NCI-H2081 treated with DMSO at 0.1 percent for 48 hours (cell line): ENCODE data around the gene LRBA.
A peak's percentile ranks its signal among the peaks of the same experiment; 100 is the strongest.

ENCODE experiments used
- DNase-seq: peaks from one replicate; lab custom pipeline; 2025; lab: John Stamatoyannopoulos, UW

The LRBA gene

DNA sequence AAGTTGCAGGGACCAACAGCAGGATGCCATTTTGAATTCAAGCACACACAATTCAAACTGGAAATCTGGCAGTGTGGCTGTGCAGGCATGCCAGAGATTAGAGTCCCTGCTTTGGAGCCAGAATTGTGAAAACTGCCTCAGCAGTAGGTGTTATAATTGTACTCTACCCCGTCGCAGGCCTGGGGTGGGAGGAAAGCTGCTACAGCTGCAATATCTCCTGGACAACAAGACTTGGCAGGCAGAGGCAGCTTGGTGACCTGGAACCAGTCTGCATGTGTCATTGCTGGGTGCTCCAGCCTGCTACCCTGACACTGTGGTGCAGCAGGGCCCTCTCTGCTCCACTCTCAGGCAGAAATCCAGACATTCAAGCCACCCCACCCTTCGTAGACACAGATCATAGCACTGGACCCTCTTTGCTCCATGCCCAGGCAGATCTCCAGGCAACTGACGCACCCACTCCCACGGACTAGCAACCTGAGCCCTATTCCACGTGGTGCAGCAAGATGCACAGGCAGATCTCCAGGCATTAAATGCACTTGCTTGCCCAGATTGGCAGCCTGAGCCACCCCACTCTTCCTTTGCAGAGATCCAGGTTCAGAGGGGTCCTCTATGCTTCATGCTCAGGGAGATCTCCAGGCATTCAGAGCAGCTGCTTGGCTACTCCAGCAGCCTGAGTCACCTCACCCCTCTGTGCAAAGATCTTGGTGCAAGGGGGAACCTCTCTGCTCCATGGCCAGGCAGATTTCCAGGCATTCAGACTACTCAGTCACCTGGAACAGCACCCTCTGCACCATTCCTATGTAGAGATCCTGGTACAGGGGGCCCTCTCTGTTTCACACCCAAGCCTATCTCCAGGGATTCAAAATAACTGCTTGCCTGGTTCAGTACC, 140.5 kb downstream of the LRBA start:
- DNase-seq: no peak

DNA sequence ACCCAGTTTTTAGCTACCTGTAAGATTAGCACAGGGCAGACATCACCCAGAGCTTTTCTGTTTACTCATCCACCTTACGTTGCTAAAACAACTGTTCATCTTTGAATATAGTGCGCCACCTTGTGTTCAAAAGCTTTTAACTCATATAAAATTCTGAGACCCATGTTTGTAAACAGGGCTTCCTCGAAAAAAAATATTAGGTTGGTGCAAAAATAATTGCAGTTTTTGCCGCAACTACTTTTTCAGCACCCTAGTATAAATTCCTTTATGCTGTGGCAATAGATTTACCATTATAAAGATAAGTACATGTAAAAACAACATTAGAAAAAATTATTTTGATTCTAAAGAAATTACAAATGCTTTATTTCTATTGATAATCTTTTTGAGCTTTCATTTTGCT, 147.9 kb downstream of the LRBA start:
- peak; percentile 24 for DNase-seq

DNA sequence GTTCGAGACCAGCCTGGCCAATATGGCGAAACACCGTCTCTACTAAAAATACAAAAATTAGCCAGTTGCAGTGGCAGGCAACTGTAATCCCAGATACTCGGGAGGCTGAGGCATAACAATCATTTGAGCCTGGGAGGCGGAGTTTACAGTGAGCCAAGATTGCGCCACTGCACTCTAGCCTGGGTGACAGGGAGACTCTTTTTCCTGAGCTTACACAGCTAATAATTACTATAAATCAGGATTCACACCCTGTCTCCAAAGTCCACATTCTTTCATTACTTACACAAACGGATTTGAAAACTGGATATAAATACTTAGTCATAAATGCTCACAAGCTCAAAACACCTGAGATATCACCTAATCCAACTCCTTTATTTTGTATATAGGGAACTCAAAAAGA, 151.6 kb downstream of the LRBA start:
- no peak for DNase-seq

DNA sequence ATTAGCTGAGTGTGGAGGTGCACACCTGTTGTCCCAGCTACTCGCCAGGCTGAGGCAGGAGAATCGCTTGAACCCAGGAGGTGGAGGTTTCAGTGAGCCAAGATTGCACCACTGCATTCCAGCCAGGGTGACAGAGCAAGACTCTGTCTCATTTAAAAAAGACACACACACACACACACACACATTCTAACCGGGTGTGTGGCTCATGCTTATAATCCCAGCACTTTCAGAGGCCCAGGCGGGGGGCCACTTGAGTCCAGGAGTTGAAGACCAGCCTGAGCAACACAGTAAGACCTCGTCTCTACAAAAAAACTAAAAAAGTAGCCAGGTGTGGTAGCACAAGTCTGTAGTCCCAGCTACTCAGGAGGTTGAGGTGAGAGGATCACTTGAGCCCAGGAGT, 152.3 kb downstream of the LRBA start:
- DNase-seq: no peak

DNA sequence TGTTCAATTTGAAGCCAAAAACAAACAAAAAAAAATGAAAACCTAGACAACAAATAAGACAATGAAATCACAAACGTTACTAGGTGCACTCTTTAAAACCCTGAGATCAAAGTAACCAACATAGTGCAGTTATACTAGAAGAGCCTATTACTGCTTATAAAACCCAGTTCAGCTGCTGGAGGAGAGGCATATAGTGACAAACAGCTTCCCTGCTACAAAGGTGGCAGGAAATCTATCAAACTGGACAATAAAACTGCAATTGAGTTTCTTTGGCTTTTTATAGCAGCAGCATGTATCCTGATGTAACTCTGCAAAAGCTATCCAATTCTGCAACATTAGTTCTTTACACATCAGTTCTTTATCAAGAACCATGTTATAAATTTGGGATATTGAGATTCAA, 155.6 kb downstream of the LRBA start:
- DNase-seq: no peak

DNA sequence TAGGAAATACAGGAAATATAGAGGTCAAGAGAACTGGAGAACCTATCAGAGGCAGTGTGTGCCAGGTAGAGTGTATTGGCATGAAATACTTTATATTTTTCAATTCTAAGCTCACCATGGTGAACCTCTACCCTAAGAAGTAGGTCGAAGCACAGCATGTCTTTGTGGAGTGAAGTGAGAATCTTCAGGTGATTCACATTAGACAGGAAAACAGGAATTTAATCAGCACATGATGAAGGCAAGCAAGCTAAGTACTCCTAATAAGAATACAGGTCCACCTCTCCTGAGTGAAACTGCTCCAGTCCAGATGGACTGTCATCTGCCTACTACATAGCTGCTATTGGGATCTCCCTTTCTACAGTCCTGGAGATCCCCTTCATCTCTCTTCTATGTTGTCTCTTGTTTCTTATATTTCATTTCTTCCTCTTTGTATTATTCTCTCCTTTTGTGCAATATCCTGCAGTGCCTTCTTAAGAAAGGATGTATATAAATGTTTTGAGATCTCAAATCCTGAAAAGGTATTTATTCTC, 159.0 kb downstream of the LRBA start:
- no peak for DNase-seq

DNA sequence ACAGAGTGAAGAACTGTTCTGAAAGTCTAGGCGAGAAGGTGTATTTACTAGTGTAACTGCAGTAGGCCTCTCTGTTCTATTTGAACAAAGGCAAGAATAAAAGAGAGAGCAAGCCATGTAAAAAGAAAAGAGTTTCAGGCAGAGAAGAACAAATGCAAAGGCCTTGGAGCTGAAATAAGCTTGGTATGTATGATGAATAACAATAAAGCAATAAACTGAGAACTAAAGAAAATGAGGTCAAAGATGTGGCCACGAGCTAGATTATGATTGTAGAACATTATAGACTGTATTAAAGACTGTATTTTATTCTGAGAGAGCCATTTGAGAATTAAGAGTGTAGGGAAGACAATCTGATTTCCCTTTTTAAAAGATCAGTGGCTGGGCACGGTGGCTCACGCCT, 160.5 kb downstream of the LRBA start:
- no peak for DNase-seq

DNA sequence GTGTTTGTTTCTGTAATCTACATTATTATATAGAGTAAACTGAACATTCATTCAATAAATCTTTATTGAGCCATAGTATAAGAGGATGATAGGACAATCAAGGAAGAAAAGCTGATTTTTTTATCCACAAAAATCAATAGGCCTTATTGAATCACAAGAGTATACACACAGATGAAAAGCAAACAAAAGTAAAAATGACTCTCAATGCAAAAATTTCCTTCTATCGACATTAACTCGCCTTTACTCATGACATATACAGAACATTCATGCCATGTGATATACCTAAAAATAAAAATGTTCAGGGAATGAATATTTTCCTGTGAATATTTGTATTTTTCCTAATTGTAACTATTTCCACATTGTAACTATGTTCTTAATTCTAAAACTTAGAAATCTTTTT, 161.2 kb downstream of the LRBA start:
- DNase-seq: no peak

DNA sequence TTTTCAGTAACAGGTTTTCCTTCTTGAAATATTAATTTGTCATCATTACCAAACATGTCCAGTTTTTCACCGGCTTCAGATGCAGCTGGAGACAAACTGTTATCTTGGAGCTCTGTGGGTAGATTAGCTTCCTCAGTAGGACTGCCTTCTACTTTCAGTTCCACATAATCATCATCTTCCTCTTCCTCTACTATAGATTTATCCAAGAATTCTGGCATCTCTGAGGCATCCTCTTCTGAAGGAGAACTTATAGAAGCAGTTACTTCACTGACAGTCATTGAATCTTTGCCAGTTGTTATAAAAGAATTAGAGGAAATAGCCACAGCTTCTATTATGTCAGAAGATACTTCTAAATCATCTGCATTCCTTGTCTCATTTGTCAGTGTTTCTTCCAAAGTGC, 162.9 kb downstream of the LRBA start:
- DNase-seq: no peak

DNA sequence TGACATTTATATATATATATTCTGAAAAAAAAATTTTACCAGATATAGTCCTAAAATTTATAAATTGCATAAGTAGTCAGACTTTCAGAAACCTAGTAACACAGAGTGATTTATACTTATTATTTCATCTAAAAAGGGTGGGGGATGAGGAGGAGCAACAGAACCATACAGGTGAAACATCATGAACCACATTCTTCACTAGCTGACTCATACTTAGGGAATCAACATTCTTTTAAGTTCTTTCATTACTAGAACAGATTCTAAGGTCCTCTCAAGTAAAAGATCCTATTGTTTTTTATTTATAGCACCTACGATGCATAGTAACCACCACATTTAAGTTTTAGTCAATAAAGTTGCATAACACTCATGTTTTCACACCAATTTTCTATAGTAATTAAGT, 166.1 kb downstream of the LRBA start:
- no peak for DNase-seq

DNA sequence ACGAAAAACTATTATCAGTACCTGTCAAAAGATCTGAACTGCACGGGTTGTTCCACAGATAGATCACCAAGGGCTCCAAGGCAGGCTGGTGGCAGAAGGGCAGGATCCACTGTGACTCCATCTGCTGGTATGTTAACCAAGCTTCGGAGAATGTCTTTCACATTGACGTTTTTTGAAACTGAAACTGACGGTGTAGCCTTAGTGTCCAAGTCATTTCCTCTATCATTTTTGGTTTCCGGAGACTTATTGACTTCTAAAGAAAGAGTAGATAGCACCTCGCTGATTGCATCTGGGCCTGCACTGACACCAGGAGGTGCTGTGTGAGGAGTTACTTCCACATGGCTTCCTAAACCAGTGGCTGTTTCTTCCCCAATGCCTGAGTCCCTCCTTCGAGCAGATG, 186.9 kb downstream of the LRBA start:
- DNase-seq: no peak

DNA sequence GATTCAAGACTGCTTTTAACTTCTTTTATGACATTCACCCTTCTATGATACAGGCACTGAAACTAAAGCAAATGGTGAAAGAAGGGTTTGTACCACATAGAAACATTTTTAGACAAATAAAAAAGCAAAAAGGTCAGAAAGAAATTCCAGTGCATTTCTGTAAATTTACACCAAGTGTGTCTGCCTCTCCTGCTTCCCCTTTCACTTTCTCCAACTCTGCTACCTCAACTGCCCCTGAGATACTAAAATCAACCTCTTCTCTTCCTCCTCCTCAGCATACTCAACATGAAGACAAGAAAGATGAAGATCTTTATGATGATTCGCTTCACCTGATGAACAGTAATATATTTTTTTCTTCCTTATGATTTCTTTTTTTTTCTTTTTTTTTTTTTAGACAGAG, 187.9 kb downstream of the LRBA start:
- no peak for DNase-seq

DNA sequence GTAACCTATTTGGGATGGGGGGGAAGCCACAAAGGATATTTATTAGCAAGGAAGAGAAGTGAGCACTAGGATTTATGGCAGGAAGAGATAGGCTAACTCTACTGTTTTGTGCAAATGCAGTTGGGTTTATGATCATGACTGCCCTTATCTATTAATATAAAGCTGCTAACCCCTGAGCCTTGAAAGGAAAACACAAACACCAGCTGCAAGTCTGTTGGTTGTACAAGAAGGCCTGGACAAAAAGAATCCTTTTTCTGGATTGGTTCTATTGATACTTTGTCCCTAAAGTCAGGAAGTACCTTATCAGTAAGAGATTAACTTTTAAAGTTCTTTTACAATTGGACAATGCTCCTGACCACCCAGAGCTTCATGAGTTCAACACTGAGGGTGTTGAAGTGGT, 188.8 kb downstream of the LRBA start:
- DNase-seq: no peak

DNA sequence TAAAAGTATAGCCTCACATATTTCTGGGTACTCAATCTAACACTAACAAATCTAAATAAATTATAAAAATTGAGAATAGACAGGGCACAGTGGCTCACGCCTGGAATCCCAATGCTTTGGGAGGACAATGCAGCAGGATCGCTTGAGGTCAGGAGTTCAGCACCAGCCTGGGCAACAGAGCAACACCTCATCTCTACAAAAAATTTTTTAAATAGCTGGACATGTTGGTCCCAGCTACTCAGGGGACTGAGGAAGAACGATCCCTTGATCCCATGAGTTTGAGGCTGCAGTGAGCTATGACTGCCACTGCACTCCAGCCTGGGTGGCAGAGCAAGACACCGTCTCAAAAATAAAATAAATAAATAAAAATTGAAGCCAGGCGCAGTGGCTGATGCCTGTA, 192.7 kb downstream of the LRBA start:
- DNase-seq: no peak

DNA sequence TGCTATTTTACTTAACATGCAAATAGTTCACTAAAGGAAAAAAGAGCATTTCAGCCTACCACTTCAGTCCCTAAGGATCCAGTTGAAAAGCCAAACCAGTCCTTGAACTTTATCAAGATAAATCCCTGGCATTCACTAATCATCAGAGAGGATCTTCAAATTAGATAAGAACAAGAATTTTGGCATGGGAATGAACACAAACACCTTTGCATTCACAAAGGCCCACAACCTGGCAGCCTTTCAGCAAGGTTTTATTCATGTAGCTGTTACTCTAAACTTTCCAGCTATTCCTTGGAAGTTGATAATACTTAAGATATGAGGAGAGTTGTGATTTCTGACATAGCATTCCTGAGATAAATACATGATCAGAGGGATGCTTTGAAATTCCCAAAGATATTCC, 193.4 kb downstream of the LRBA start:
- DNase-seq: no peak

DNA sequence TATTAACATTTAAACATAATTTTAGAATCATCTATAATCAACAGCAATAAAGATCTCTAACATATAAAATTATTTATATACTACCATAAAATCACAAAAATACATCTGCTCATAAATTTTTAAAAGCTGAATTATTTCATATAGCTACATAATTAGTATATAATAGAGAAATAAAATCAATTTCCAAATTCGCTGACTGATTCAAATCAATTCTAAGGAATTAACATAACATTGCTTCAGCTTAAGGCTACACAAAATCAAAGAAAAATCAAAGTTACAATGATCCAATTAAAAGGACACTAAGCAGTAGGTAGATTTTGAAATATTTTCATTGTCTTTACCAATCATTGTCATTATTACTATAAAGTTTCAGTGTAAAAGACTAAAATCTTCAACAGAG, 194.7 kb downstream of the LRBA start:
- DNase-seq: no peak

DNA sequence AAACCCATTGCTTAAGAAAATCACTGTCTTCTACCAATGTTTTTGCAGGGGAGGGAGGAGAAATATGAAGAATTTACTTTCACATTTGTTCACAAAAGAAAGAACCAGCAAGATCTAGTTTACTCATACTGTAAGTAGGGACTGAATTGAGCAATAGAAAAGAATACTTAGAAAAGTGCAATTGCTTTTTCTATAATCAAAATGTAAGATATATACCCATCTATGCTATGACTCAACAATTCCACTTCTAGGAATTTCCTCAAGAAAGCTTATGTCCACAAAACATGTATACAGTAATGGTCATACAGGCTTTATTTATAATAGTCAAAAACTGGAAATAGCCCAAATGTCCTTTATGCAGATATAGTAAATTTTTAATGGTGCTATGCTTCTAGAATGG, 196.4 kb downstream of the LRBA start:
- DNase-seq: no peak

DNA sequence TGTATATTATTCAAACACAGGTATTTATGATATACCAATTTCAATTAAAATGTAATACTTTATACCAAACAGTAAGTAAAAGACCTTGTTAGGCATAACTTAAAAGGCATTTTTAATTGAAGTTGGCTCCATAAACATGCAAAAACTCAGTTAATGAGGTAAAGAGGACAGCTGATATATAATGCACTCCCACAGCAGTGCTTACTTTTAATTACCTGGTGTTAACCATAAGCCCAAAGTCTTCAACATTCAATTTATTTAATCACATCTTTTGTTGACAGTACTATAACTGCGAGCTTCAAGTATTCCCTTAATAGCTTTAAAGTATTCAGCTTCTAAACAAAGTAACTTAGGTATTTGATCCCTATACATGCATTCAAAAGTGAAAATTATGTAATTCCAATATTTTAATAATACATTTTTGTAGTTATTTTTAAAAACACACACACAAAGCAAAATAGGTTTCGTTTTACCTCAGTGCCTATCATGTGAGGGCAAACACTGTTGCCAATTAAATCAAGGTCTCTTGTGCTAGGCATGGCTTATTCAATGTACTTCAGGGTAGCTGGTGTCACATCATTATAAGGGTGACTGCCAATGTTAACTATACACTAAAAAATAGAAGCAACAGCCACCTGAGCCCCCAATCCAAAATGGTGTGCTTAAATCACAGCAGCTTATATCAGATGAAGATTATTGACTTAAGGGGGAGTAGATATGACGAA, 197.1 kb downstream of the LRBA start:
- DNase-seq: no peak

DNA sequence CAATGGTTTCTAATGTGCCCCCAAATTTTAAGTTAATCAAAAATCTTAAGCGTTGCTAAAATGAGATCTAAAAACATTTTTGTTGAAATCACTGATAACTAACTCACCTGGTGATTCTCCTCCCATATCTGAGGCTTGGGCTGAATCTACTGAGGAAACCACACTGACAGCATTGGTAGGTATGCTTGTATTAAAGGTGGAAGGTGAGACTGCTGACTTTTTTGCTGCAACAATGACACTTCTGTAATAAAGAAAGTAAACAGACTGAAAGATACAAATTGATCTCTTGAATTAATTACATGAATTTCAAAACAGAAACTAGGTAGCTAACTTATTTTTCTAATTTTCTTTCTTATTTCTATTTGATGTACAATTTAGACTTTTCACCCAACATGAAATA, 198.1 kb downstream of the LRBA start:
- no peak for DNase-seq

DNA sequence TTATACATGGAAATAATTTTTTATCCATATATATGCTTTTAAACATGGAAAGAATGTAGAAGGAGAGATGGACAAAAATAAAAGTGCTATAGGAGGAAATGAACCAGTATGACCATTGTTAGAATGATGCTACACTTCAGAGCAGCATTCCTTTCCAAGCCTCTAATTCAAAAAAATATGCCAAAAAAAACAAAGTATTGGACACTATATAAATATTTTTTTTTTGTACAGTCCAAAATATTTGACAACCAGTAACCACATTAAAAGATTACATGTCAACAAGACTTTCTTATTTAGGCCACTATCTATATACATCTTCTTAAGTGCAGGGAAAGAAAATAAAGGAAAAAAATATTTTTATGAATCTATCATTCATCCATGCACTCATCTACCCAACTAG, 198.6 kb downstream of the LRBA start:
- DNase-seq: no peak

DNA sequence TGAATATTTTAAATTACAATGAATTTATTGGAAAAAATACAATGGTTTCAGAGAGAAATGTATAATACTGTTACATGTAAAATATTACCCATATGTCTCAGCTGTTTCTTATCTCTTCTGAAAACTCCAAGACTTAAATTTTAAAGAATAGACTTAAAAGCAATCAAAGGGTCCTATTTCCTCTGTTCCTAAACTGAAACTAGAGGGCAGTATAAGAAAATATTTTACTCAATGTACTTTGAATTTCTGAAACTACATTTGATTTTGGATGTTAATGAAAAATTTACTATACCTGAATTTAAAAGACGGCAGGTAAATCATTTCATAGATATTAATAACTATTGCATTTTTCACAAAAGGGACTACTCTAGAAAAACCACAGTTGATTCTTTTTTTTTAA, 200.2 kb downstream of the LRBA start:
- no peak for DNase-seq

DNA sequence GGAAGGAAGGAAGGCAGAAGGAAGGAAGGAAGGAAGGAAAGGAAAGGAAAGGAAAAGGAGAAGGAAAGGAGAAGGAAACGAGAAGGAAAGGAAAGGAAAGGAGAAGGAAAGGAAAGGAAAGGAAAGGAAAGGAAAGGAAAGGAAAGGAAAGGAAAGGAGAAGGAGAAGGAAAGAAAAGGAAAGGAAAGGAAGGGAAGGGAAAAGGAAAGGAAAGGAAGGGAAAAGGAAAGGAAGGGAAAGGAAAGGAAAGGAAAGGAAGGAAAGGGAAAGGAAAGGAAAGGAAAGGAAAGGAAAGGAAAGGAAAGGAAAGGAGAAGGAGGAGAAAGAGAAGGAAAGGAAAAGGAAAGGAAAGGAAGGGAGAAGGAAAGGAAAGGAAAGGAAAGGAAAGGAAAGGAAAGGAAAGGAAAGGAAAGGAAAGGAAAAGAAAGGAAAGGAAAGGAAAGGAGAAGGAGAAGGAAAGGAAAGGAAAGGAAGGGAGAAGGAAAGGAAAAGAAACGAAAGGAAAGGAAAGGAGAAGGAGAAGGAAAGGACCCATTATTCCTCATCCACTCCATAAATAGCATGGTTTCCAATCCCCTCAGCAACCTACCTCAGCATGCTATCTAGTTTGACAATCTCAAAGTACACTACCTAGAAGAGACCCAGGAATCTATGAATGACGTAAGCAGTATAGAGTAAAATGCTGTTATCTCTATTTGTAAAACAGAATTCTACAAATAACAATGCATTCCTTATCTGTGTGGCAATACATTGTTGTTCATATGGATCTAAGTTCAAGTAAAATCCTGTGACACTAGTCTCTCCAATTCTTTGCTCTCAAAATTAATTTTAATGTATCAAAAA, 209.7 kb downstream of the LRBA start:
- no peak for DNase-seq

DNA sequence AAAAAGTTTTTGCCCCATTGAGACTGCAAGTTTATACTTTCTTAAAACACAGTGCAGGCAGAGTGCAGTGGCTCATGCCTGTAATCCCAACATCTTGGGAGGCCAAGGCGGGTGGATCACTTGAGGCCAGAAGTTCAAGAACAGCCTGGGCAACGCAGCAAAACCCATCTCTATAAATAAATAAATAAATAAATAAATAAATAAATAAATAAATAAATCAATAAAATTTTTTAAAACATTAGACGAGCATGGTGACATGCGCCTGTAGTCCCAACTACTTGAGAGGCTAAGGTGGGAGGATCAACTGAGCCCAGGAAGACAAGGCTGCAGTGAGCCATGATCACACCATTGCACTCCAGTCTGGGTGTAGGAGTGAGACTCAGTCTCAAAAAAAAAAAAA, 213.3 kb downstream of the LRBA start:
- DNase-seq: no peak
